HEK293 (cell line): ENCODE results near the gene PLCG2.
A peak's percentile ranks its signal among the peaks of the same experiment; 100 is the strongest.
"Not testable (repeated sequence)": the region's sequence is repeated elsewhere in the genome, so short reads cannot be mapped to it uniquely, and the experiment has no call there.

Source experiments
- CTCF ChIA-PET: fragments of 350-600 bp; formaldehyde crosslinking; extraction: SDS; loops from one replicate; lab custom pipeline; 2021; ENCODE audit warnings: antibody characterized with exemption; lab: Yijun Ruan, JAX
- POLR2A ChIA-PET: fragments of 300-600 bp; formaldehyde crosslinking; extraction: SDS; loops from one replicate; lab custom pipeline; 2020; ENCODE audit warnings: antibody characterized with exemption, inconsistent platforms; lab: Yijun Ruan, JAX
- H3K27ac ChIP-seq: fragments of 200-500 bp; sonication (Bioruptor generic); 2 replicates; pipeline ENCODE4 v1.5.1; 2014; ENCODE audit warnings: low read depth, low read length, control low read depth, inconsistent platforms; ENCODE audit errors: extremely low read depth
- H3K36me3 ChIP-seq, 2 experiments: fragments of 200-500 bp in 1 of 2; sonication (Bioruptor generic) in 1 of 2; 1 replicate in 1 of 2; 2 replicates in 1 of 2; pipeline ENCODE4 v1.5.1; 2014 to 2017; ENCODE audit warnings: inconsistent platforms in 2 of 2, low read length in 2 of 2; ENCODE audit not compliant: control insufficient read depth in 2 of 2, insufficient read depth in 1 of 2
- H3K4me1 ChIP-seq: fragments of 200-500 bp; sonication (Bioruptor generic); 2 replicates; pipeline ENCODE4 v1.5.1; 2014; ENCODE audit warnings: mild to moderate bottlenecking, low read length, inconsistent platforms; ENCODE audit not compliant: control insufficient read depth, insufficient read depth
- H3K4me3 ChIP-seq: 2 replicates; pipeline ENCODE4 v1.5.1; 2011; ENCODE audit warnings: low read depth, mild to moderate bottlenecking, control low read depth, low read length, moderate library complexity
- H3K9me3 ChIP-seq: fragments of 200-500 bp; sonication (Bioruptor generic); 2 replicates; pipeline ENCODE4 v1.5.1; 2014; ENCODE audit warnings: low read depth, low read length, inconsistent platforms; ENCODE audit not compliant: control insufficient read depth, insufficient read depth
- SETDB1 ChIP-seq: IDR thresholded peaks from one replicate; pipeline ENCODE4 v1.6.1; 2017; ENCODE audit warnings: mild to moderate bottlenecking, low read length, moderate library complexity, mixed read lengths; ENCODE audit not compliant: insufficient read length
- ZBTB20 ChIP-seq: fragments of 450-650 bp; formaldehyde crosslinking; IDR thresholded peaks from 2 replicates; pipeline ENCODE4 v1.5.1; 2016; ENCODE audit warnings: missing biosample characterization, missing genetic modification characterization
- ZNF10 ChIP-seq: fragments of 450-650 bp; formaldehyde crosslinking; IDR thresholded peaks from 2 replicates; pipeline ENCODE4 v1.5.1; 2017; ENCODE audit warnings: missing biosample characterization, missing genetic modification characterization
- ZNF121 ChIP-seq: fragments of 450-650 bp; formaldehyde crosslinking; IDR thresholded peaks from 2 replicates; pipeline ENCODE4 v1.5.1; 2016; ENCODE audit warnings: missing biosample characterization, missing genetic modification characterization
- ZNF138 ChIP-seq: fragments of 450-650 bp; formaldehyde crosslinking; IDR thresholded peaks from 2 replicates; pipeline ENCODE4 v1.5.1; 2016; ENCODE audit warnings: missing biosample characterization, missing genetic modification characterization, borderline replicate concordance
- ZNF155 ChIP-seq: fragments of 450-650 bp; formaldehyde crosslinking; IDR thresholded peaks from 2 replicates; pipeline ENCODE4 v1.5.1; 2016; ENCODE audit warnings: missing biosample characterization, missing genetic modification characterization
- ZNF184 ChIP-seq: fragments of 450-650 bp; IDR thresholded peaks from 2 replicates; pipeline ENCODE4 v1.5.1; 2018; ENCODE audit warnings: missing biosample characterization, mild to moderate bottlenecking, missing genetic modification characterization
- ZNF248 ChIP-seq: fragments of 450-650 bp; formaldehyde crosslinking; IDR thresholded peaks from 2 replicates; pipeline ENCODE4 v1.5.1; 2017; ENCODE audit warnings: missing biosample characterization, missing genetic modification characterization
- ZNF292 ChIP-seq: fragments of 450-650 bp; formaldehyde crosslinking; IDR thresholded peaks from 2 replicates; pipeline ENCODE4 v1.5.1; 2016; ENCODE audit warnings: low read depth, missing biosample characterization, missing genetic modification characterization, borderline replicate concordance
- ZNF433 ChIP-seq: fragments of 450-650 bp; formaldehyde crosslinking; IDR thresholded peaks from 2 replicates; pipeline ENCODE4 v1.5.1; 2016; ENCODE audit warnings: missing biosample characterization, missing genetic modification characterization, low read depth
- ZNF555 ChIP-seq: fragments of 450-650 bp; formaldehyde crosslinking; conservative IDR thresholded peaks from 2 replicates; pipeline ENCODE4 v1.5.1; 2017; ENCODE audit warnings: missing biosample characterization, mild to moderate bottlenecking, missing genetic modification characterization, inconsistent platforms
- ZNF658 ChIP-seq: fragments of 450-650 bp; formaldehyde crosslinking; IDR thresholded peaks from 2 replicates; pipeline ENCODE4; 2016; ENCODE audit warnings: missing biosample characterization, missing genetic modification characterization
- ZNF677 ChIP-seq: fragments of 450-650 bp; IDR thresholded peaks from 2 replicates; pipeline ENCODE4 v1.5.0; 2018; ENCODE audit warnings: missing biosample characterization, mild to moderate bottlenecking, missing genetic modification characterization, moderate library complexity
- ZSCAN16 ChIP-seq: fragments of 450-650 bp; formaldehyde crosslinking; IDR thresholded peaks from 2 replicates; pipeline ENCODE4 v1.5.1; 2016; ENCODE audit warnings: missing biosample characterization, missing genetic modification characterization
- TF ChIP-seq, protein P1 (sequence below): IDR thresholded peaks from 2 replicates; pipeline ENCODE4 v1.6.1; 2011; ENCODE audit warnings: mild to moderate bottlenecking, low read depth, low read length, borderline replicate concordance
- TF ChIP-seq, protein P2 (sequence below): fragments of 450-650 bp; formaldehyde crosslinking; IDR thresholded peaks from 2 replicates; pipeline ENCODE4 v1.5.1; 2016; ENCODE audit warnings: missing biosample characterization, missing genetic modification characterization
- TF ChIP-seq, protein P3 (sequence below): fragments of 450-650 bp; formaldehyde crosslinking; IDR thresholded peaks from 2 replicates; pipeline ENCODE4 v1.5.1; 2016; ENCODE audit warnings: missing biosample characterization, missing genetic modification characterization
- TF ChIP-seq, protein P4 (sequence below): fragments of 450-650 bp; formaldehyde crosslinking; IDR thresholded peaks from 2 replicates; pipeline ENCODE4 v1.5.1; 2016; ENCODE audit warnings: missing biosample characterization, missing genetic modification characterization
- TF ChIP-seq, protein P5 (sequence below): fragments of 450-650 bp; formaldehyde crosslinking; IDR thresholded peaks from 2 replicates; pipeline ENCODE4 v1.5.1; 2016; ENCODE audit warnings: missing biosample characterization, missing genetic modification characterization

PLCG2 gene

DNA sequence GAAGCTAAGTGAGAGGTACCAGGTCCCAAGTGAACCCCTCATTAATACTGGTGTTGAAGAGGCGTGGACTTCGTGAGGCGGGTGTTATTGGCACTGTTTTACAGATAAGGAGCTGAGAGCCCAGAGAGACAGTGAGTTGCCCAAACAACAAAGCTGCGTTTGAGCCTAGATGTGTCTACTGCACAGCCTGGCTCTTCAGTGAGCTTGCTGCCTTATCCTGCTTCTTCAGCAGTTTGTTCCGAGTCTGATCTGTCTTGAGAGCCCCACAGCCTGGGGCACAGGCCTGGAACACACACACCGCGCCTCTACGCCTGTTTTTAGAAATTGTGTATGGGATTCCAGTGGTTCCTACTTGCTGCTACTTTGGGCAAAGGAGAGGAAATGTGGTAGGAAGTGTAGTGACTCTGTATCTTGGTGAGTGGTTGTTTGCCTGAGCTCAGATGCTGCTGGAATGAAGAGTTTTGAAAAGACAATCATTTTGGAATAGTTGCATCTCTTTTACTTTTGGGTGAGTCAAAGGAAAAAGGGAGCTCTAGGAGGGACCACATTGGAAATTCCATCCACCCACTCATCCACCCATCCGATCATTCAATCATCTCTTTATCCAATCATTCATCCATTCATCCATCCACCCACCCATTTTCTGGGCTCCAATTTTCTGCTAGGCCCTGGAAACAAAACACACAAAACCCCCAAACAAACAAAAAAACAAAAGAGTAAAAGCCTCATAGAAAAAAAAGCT is 22.3 kb upstream of the PLCG2 start (continued):
- TF ChIP-seq ZNF248 (tag by site-specific recombination) = no peak

DNA sequence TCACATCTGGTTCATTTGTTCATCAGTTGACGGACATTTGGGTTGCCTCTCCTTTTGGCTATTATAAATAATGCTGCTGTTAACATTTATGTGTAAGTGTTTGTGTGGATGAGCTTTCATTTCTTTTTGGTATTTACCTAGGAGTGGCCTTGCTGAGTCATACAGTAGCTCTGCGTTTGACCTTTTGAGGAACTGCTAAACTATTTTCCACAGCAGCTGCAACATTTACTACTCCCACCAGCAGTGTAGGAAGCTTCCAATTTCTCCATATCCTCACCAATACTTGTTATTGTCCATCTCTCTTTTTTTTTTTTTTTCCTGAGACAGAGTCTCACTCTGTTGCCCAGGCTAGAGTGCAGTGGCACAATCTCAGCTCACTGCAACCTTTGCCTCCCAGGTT is 20.7 kb upstream of the PLCG2 start:
- H3K4me3 ChIP-seq = no peak overlapping the region
- TF ChIP-seq, protein P1, sequence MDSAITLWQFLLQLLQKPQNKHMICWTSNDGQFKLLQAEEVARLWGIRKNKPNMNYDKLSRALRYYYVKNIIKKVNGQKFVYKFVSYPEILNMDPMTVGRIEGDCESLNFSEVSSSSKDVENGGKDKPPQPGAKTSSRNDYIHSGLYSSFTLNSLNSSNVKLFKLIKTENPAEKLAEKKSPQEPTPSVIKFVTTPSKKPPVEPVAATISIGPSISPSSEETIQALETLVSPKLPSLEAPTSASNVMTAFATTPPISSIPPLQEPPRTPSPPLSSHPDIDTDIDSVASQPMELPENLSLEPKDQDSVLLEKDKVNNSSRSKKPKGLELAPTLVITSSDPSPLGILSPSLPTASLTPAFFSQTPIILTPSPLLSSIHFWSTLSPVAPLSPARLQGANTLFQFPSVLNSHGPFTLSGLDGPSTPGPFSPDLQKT = no peak
- TF ChIP-seq ZNF184 (peak; percentile 77), SETDB1 (no peak), ZNF10 (tag by site-specific recombination) (0 out of 2 replicates have a peak, but pooled peaks have one; percentile 27), ZSCAN16 (no peak), ZNF658 (tag by site-specific recombination) (no peak), ZNF677 (tag by site-specific recombination) (no peak)
- TF ChIP-seq, protein P2, sequence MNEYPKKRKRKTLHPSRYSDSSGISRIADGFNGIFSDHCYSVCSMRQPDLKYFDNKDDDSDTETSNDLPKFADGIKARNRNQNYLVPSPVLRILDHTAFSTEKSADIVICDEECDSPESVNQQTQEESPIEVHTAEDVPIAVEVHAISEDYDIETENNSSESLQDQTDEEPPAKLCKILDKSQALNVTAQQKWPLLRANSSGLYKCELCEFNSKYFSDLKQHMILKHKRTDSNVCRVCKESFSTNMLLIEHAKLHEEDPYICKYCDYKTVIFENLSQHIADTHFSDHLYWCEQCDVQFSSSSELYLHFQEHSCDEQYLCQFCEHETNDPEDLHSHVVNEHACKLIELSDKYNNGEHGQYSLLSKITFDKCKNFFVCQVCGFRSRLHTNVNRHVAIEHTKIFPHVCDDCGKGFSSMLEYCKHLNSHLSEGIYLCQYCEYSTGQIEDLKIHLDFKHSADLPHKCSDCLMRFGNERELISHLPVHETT (tag by site-specific recombination) = no peak
- TF ChIP-seq, protein P3, sequence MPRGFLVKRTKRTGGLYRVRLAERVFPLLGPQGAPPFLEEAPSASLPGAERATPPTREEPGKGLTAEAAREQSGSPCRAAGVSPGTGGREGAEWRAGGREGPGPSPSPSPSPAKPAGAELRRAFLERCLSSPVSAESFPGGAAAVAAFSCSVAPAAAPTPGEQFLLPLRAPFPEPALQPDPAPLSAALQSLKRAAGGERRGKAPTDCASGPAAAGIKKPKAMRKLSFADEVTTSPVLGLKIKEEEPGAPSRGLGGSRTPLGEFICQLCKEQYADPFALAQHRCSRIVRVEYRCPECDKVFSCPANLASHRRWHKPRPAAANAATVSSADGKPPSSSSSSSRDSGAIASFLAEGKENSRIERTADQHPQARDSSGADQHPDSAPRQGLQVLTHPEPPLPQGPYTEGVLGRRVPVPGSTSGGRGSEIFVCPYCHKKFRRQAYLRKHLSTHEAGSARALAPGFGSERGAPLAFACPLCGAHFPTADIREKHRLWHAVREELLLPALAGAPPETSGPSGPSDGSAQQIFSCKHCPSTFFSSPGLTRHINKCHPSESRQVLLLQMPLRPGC (tag by site-specific recombination) = no peak
- ChIA-PET CTCF (interaction anchor here (0.7 kb wide), 1 partner anchor 115 kb away, joined by 3 read pairs; no protein-coding TSS in a partner anchor), POLR2A (interaction anchor here (0.6 kb wide), 1 partner anchor 8 kb away, joined by 9 read pairs; no protein-coding TSS in a partner anchor)
- no peaks in the 10 kb centered on the region for H3K36me3 ChIP-seq
- H3K27ac ChIP-seq = no peak overlapping the region
- H3K4me1 ChIP-seq = no peaks in the 10 kb centered on the region
- no peaks in the 10 kb centered on the region for H3K9me3 ChIP-seq

DNA sequence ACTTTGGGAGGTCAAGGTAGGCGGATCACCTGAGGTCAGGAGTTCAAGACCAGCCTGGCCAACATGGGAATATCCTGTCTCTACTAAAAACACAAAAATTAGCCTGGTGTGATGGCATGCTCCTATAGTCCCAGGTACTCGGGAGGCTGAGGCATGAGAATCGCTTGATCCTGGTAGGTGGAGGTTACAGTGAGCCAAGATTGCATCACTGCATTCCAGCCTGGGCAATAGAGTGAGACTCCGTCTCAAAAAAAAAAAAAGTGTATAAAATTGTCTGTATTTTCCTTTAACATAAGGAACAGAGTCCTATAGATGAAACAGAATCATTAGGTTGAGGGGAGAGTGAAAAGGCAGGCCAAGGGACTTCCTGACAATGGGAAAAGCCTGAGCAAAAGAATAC is 16.8 kb upstream of the PLCG2 start:
- 0 out of 2 replicates have a peak, but pooled peaks have one; percentile 18 for TF ChIP-seq ZNF121 (tag by site-specific recombination)
- H3K4me1 ChIP-seq, H3K4me3 ChIP-seq, CTCF ChIA-PET, POLR2A ChIA-PET, H3K9me3 ChIP-seq, H3K27ac ChIP-seq, H3K36me3 ChIP-seq: not testable (repeated sequence)

DNA sequence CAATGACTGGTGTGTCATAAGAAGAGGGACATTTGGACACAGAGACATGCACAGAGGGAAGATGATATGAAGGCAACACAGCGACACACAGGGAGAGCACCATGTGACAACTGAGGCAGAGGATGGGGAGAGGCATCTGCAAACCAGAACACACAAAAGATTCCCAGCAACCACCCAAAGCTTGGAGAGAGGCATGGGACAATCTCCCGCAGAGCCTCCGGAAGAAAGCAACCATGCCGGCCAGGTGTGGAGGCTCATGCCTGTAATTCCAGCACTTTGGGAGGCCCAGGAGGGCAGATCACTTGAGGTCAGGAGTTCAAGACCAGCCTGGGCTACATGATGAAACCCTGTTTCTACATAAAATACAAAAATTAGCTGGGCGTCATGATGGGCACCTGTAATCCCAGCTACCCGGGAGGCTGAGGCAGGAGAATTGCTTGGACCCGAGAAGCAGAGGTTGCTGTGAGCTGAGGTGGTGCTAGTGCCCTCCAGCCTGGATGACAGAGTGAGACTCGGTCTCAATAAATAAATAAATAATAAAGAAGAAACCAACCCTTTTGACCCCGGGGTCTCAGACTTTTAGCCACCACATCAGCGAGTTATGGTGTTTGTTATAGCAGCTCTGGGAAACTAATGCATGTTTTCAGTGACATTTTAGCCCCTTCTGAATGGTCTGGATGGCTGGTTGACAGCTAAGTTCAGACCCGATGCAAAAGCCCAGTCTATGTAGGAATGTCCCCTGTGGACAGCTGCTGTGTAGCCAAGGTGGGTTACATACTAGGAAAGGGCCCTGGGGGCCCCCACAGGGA is 13.8 kb upstream of the PLCG2 start:
- ChIA-PET CTCF (interaction anchor here (0.7 to 0.8 kb wide), 2 partner anchors 12 to 108 kb away, joined by 4 to 7 read pairs; no protein-coding TSS in a partner anchor), POLR2A (no interaction called here)
- no peaks in the 10 kb centered on the region for H3K9me3 ChIP-seq
- no peak overlapping the region for H3K27ac ChIP-seq
- H3K4me3 ChIP-seq = no peak overlapping the region
- no peaks in the 10 kb centered on the region for H3K36me3 ChIP-seq
- no peaks in the 10 kb centered on the region; the same call in 1 of the 2 replicates for H3K4me1 ChIP-seq
- TF ChIP-seq ZNF433 (tag by site-specific recombination) = no peak
- no peak for TF ChIP-seq ZBTB20 (tag by site-specific recombination)
- TF ChIP-seq ZNF155 (tag by site-specific recombination) = no peak
- no peak for TF ChIP-seq ZSCAN16
- TF ChIP-seq ZNF555 (tag by site-specific recombination) = no peak
- no peak for TF ChIP-seq ZNF292 (tag by site-specific recombination)
- TF ChIP-seq, protein P4, sequence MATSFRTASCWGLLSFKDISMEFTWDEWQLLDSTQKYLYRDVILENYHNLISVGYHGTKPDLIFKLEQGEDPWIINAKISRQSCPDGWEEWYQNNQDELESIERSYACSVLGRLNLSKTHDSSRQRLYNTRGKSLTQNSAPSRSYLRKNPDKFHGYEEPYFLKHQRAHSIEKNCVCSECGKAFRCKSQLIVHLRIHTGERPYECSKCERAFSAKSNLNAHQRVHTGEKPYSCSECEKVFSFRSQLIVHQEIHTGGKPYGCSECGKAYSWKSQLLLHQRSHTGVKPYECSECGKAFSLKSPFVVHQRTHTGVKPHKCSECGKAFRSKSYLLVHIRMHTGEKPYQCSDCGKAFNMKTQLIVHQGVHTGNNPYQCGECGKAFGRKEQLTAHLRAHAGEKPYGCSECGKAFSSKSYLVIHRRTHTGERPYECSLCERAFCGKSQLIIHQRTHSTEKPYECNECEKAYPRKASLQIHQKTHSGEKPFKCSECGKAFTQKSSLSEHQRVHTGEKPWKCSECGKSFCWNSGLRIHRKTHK = no peak
- TF ChIP-seq, protein P5, sequence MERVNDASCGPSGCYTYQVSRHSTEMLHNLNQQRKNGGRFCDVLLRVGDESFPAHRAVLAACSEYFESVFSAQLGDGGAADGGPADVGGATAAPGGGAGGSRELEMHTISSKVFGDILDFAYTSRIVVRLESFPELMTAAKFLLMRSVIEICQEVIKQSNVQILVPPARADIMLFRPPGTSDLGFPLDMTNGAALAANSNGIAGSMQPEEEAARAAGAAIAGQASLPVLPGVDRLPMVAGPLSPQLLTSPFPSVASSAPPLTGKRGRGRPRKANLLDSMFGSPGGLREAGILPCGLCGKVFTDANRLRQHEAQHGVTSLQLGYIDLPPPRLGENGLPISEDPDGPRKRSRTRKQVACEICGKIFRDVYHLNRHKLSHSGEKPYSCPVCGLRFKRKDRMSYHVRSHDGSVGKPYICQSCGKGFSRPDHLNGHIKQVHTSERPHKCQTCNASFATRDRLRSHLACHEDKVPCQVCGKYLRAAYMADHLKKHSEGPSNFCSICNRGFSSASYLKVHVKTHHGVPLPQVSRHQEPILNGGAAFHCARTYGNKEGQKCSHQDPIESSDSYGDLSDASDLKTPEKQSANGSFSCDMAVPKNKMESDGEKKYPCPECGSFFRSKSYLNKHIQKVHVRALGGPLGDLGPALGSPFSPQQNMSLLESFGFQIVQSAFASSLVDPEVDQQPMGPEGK (tag by site-specific recombination) = no peak
- no peak for TF ChIP-seq ZNF138 (tag by site-specific recombination)
